ENCODE results near the gene ZBTB7C. TPM values are rescaled to one million over a fixed set of nuclear protein-coding genes. Genes with fewer than 3 reads are reported as not detected.
"Not testable (repeated sequence)": the region's sequence is repeated elsewhere in the genome, so short reads cannot be mapped to it uniquely, and the experiment has no call there.

ZBTB7C gene
- total RNA-seq, 2 donors from 2014 or later, result 11.0 to 14.8 TPM

GRCh38 chr18:48293954-48294898, 115.0 kb downstream of the ZBTB7C start:
- DNase-seq (ENCODE audit: low spot score), result no peak
- intact Hi-C loops (cut with DNase I), result no loop called here

GRCh38 chr18:48292782-48293424, 116.3 kb downstream of the ZBTB7C start:
- no peak for DNase-seq (ENCODE audit: low spot score)
- intact Hi-C loops (cut with DNase I), result no loop called here

DNA sequence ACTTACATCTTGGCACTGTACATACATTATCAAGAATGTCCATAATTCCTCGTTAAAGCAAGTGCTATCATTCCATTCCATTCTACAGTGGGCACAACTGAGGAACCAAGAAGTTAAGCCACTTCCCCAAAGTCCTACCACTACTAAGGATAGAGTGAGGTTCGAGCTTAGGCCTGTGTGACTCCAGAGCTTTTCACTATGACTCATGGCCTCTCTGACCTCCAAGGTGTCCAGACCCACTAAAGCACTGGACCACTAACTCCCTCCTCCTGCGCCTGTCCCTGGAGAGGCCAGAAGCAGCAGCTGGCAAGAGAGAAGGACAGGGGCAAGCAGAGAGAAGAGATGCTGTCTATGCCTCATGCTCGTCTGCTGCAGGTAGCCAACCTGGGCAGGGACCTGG, 117.0 kb downstream of the ZBTB7C start:
- no peak for DNase-seq (ENCODE audit: low spot score)
- intact Hi-C loops (cut with DNase I), result no loop called here

- no peak for DNase-seq (ENCODE audit: low spot score)
- intact Hi-C loops (cut with DNase I), result no loop called here
Observed at GRCh38 chr18:48290162-48290926, 118.8 kb downstream of the ZBTB7C start.

DNA sequence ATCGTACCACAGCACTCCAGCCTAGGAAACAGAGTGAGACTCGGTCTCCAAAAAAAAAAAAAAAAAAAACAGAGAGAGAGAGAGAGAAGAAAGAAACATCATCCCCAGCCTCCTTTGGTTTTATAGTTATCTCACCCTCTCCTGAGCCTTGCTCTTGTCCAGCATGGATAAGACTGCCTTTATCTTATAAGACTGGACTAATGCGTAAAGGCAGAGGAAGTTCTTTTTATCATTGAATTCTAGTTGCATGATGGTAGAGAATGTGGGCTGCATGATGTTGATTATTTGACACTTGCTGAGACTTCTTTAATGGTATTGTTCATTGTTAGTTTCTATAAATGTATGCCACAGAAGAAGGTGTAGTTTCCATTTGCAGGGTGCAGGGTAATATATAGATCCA, 124.4 kb downstream of the ZBTB7C start:
- DNase-seq (ENCODE audit: low spot score), result no peak
- intact Hi-C loops (cut with DNase I), result no loop called here

GRCh38 chr18:48284011-48284410, 125.2 kb downstream of the ZBTB7C start:
- intact Hi-C loops (cut with DNase I); DNase-seq (ENCODE audit: low spot score): not testable (repeated sequence)

- DNase-seq (ENCODE audit: low spot score); intact Hi-C loops (cut with DNase I): not testable (repeated sequence)
Observed at GRCh38 chr18:48281460-48281859, 127.7 kb downstream of the ZBTB7C start.

DNA sequence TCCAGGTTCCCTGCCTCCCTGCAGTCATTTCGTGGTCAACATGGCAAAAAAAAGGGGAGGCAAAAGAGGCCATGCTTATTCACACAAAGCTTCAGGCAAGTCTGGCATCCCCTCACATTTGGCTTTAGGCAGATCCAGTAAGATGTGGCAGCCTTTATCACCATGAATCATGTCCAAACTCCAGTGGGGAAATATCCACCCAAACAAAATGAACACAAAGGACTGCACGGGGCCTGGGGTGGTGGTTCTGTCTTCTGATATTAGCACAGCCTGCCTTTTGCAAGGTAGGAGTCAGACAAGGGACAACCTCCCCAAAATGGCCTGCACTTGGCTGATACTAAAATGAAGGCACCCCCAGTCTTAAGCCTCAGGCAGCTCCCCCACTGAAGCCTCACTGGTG, 129.9 kb downstream of the ZBTB7C start:
- intact Hi-C loops (cut with DNase I), result loop anchor here in 1 of 2 donors (5.0 kb wide), 1 partner anchor 1567 kb away; no protein-coding TSS in a partner anchor
- DNase-seq (ENCODE audit: low spot score), result no peak

GRCh38 chr18:48278081-48278480, 131.1 kb downstream of the ZBTB7C start:
- no peak for DNase-seq (ENCODE audit: low spot score)
- intact Hi-C loops (cut with DNase I), result loop anchor here in 1 of 2 donors (5.0 kb wide), 1 partner anchor 1566 kb away; no protein-coding TSS in a partner anchor

DNA sequence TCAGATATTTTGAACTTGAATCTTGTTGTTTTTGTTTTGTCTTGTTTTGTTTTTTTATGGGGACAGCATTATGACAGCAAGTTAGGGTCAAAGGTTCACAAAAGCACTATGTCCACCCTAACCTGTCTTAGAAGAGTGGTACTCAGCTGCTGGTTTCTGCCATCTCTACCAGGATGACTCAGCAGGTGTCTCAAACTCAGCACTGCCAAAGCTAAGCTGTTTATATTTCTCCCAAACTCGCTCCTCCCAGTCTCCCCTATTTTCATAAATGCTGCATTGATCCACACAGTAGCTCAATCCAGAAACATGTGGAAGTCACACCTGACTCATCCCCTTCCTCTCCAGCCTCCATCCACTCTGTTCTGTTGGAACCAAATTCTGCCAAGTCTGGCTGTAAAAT, 134.9 kb downstream of the ZBTB7C start:
- intact Hi-C loops (cut with DNase I), result no loop called here
- no peak for DNase-seq (ENCODE audit: low spot score)

GRCh38 chr18:48270929-48271328, 138.3 kb downstream of the ZBTB7C start:
- intact Hi-C loops (cut with DNase I), result no loop called here

GRCh38 chr18:48265328-48265727, 143.9 kb downstream of the ZBTB7C start:
- intact Hi-C loops (cut with DNase I), result no loop called here
- no peak for DNase-seq (ENCODE audit: low spot score)

More at GRCh38 chr18:48270929-48271328, 138.3 kb downstream of the ZBTB7C start:
- no peak for DNase-seq (ENCODE audit: low spot score)

GRCh38 chr18:48263914-48264902, 145.0 kb downstream of the ZBTB7C start:
- intact Hi-C loops (cut with DNase I), result no loop called here
- DNase-seq (ENCODE audit: low spot score), result no peak

DNA sequence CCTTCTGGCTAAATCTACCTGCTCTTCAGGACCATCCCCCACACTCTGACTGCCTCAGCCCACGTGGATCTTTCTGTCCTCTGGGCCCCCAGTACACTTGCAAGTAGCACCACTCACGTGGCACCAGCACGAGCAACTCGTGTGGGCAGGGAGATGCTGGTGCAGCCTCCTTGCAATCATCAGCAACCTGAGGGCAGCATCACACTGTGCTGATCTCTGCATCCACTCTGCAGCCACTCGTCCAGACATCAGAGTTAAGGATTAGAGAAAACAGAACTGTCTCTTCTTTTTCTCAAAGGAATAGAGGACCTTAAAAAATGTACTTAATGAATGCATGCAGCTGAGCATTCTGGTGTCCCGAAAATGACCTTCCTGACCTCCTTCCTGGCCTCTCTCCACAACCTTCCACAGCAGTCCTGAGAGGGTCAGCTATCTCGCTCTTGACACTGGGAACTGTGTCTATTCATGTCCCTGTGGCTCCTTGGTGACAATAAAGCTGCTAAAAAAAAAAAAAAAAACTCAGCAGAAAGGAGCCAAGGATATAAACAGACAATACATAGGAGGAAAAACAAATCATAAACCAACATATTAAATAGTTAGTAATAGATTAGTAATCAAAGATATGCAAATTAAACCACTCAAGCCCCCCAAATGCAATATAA, 145.9 kb downstream of the ZBTB7C start:
- no peak for DNase-seq (ENCODE audit: low spot score)
- intact Hi-C loops (cut with DNase I), result no loop called here

DNA sequence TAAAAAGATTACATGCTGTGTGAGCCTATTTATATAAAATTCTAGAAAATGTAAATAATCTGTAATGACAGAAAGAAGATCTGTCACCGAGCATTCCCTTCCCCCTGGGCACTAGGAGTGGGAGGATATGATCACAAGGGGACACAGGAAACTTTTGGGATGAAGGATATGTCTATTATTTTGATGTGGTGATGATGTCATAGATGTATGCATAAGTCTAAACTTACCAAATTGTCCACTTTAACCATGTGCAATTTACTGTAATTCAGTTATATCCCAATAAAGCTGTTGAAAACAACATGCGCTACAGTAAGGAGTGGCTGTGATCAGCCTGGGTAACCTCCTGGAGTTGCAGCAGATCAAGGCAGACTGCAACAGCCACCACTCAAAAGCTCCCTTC, 148.9 kb downstream of the ZBTB7C start:
- intact Hi-C loops (cut with DNase I), result no loop called here

GRCh38 chr18:48256848-48257247, 152.3 kb downstream of the ZBTB7C start:
- no peak for DNase-seq (ENCODE audit: low spot score)
- intact Hi-C loops (cut with DNase I), result no loop called here

More for the DNA sequence above, 148.9 kb downstream of the ZBTB7C start:
- no peak for DNase-seq (ENCODE audit: low spot score)

- intact Hi-C loops (cut with DNase I), result no loop called here
- DNase-seq (ENCODE audit: low spot score), result no peak
Observed at GRCh38 chr18:48254077-48254602, 155.0 kb downstream of the ZBTB7C start.

GRCh38 chr18:48252525-48252924, 156.7 kb downstream of the ZBTB7C start:
- intact Hi-C loops (cut with DNase I), result no loop called here
- DNase-seq (ENCODE audit: low spot score), result no peak

All from posterior vena cava (tissue), 2 donors.